Ovary (tissue), 3 donors: Measurements from ENCODE around the gene NELL2.

Experiments used
- EP300 ChIP-seq: sonication (generic); formaldehyde crosslinking; IDR thresholded peaks from one replicate; pipeline ENCODE4 v1.6.1; 2017; ENCODE audit warnings: antibody characterized with exemption
- POLR2A ChIP-seq: fragments of 450-650 bp; IDR thresholded peaks from one replicate; pipeline ENCODE4 v1.6.1; 2017; ENCODE audit warnings: antibody characterized with exemption, mild to moderate bottlenecking, moderate library complexity
- TF ChIP-seq, protein P1 (sequence below), 3 donors: fragments of 450-650 bp in 2 of 3; fragments of 200-600 bp in 1 of 3; IDR thresholded peaks; one replicate each; pipeline versions ENCODE4 v1.5.1 to v1.8.0; 2016 to 2022; ENCODE audit warnings: antibody characterized with exemption in 3 of 3, mild to moderate bottlenecking in 1 of 3
- donor health status: DM: no; HTN: no; CAD: no.

DNA sequence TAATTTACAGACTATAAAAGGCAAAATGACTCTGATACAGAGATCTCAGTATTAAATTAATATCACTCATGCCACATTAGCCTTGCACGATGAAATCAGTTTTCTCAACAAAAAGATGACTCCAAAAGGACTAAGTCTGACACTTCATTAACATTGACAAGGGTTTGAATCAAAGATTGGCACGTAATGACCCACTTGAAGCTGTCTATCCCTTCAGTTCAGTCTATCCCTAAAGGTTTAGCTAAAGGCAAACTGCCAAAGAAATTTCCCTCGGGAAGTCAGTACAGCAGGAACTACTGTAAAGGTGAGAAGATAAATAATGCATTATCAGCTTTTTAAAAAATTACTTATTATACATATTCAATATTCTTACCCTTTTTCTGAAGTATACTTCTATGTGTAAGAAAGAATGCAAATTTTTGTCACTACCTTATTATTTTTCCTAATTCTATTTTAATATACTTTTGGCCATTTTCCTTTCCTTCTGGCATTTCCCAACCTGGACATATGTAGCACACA lies 127.1 kb downstream of the NELL2 start:
- TF ChIP-seq, protein P1, sequence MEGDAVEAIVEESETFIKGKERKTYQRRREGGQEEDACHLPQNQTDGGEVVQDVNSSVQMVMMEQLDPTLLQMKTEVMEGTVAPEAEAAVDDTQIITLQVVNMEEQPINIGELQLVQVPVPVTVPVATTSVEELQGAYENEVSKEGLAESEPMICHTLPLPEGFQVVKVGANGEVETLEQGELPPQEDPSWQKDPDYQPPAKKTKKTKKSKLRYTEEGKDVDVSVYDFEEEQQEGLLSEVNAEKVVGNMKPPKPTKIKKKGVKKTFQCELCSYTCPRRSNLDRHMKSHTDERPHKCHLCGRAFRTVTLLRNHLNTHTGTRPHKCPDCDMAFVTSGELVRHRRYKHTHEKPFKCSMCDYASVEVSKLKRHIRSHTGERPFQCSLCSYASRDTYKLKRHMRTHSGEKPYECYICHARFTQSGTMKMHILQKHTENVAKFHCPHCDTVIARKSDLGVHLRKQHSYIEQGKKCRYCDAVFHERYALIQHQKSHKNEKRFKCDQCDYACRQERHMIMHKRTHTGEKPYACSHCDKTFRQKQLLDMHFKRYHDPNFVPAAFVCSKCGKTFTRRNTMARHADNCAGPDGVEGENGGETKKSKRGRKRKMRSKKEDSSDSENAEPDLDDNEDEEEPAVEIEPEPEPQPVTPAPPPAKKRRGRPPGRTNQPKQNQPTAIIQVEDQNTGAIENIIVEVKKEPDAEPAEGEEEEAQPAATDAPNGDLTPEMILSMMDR (IDR thresholded peaks at IDR 0.05): no peak
- TF ChIP-seq POLR2A (no peak), EP300 (no peak)
